Skin of body (tissue), 3 donors: ENCODE measurements around the gene GPRASP3. TPM values are rescaled to one million over a fixed set of nuclear protein-coding genes. Genes with fewer than 3 reads are reported as not detected.

Experiments
- DNase-seq: peaks from one replicate; lab custom pipeline; 2025; lab: John Stamatoyannopoulos, UW
- small RNA-seq: library from RNA; depleted of rRNA; stranded (forward); fragments of <200 nt; gene quantifications from one replicate; pipeline ENCODE3, GENCODE V24; 2014; ENCODE audit warnings: low replicate concordance
- total RNA-seq: library from RNA; depleted of rRNA; stranded (reverse); fragments of >200 nt; gene quantifications from one replicate; pipeline ENCODE4 v1.2.3, GENCODE V29; 2014

Gene GPRASP3
- total RNA-seq, 1 donor from 2014 or later, result 8.4 TPM

DNA sequence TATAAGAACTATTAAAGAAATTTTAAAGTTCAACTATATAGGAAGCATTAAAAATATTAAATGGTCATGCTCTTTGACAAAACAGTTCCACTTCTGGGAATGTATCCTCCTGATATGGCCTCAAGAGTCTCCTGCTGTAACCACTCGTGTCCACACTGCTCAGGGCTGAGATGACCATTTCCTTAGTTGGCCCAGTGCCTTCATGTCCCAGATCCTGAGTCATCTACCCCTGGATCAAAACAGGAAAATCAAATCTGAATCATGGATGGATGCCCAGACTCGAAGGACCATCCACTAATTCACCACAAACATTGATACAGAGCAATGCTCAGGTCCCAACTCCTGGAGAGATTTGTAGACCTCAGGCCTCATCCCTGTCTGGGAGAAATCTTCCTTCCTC, 44.7 kb downstream of the GPRASP3 start:
- DNase-seq, result no peak

DNA sequence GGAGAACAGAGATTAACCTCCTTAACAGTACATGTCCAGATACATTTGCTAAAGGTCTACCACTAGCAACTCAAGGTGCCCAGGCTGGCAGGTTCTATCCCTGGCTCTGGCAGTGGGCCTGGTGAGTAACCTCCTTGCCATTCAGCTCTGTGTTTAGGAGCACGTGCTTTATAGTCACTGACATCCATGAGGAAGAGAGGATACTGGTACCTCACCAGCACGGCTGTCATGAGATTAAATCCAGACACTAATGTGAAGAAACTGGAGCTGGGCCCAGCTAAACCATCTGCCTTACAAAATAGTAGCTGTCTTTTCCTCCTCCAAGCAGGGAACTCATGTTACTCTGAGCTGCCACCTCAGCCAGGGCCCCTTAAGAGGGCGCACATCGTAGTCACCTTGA, 45.3 kb downstream of the GPRASP3 start:
- DNase-seq, result no peak

DNA sequence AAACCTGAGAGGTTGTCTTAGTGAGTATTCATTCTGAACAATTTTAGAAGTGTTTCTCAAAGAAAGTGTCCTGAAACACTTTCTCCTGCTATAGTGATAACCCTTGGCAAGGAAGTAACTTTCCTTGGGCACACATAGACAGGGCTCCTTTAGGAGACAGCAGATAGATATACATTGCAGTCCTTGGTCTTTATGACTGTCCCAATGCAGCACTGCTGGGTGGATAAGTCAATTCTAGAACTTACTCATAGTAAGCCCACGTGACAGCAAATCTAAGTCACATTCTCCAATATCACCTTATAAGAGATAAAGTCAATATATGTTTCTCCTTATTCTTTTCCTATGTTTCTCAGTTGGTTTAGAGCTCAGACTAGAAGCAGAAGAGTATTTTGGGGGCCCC, 46.7 kb downstream of the GPRASP3 start:
- no peak for DNase-seq

DNA sequence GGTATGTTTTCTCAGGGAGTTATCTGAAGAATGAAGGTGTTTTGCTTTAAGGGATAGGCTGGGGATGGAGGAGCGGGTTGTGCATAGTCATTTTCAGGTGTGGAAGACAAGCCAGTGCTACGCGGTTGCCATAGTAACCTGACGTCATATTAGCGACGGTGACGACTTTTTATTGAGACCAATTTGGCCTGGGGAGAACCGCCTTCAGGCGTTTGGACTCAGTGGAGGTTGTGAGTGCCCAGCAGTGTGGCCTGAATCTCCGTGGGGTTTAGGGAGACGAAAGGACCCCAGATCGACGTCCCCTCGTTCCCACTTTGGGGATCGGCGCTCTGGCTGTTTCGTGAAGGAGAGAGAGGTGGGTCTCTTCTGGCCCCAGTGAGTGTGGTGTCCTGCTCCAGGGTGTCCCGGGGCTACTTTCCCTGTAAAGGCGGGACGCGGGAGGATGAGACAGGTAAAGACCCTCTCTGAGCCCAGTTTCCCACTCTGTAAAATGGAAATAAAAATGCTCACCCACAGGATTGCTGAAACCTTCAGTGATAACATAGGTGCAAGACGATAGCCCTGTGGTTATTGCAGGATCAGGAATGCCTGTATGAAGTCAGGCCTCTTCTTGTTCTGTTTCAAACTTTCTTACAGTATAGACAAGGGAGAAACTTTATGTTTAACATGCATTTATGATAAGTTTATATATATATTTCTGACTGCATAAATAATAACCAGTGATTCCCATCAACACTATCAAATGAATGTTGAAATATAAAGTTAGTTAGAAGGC, 48.6 kb downstream of the GPRASP3 start:
- peak; percentile 79 for DNase-seq

Small RNA genes lying within 50 kb of the gene (small RNA-seq; reads per million reads assigned to genes)
- not detected for gene RNU6-589P

Other genes starting within 250 kb of the GPRASP3 start
- gene TCP11X2, start 248.9 kb upstream of the GPRASP3 start, total RNA-seq, result not detected
- 9.3 TPM for gene TMSB15A, start 204.0 kb upstream of the GPRASP3 start, total RNA-seq
- gene ARMCX5, start 121.2 kb upstream of the GPRASP3 start, total RNA-seq, result 21.6 TPM
- 12.4 TPM for gene GPRASP1, start 69.3 kb upstream of the GPRASP3 start, total RNA-seq
- gene GPRASP2, start 8.3 kb upstream of the GPRASP3 start, total RNA-seq, result 24.9 TPM
- gene RAB40AL, start 216.5 kb downstream of the GPRASP3 start, total RNA-seq, result 0.59 TPM